ENCODE data around the gene SGTA. TPM values are rescaled to one million over a fixed set of nuclear protein-coding genes. Genes with fewer than 3 reads are reported as not detected.

SGTA gene
- total and polyA plus RNA-seq, 5 donors from 2014 or later, result 28.2 to 35.7 (median 32.1) TPM

DNA sequence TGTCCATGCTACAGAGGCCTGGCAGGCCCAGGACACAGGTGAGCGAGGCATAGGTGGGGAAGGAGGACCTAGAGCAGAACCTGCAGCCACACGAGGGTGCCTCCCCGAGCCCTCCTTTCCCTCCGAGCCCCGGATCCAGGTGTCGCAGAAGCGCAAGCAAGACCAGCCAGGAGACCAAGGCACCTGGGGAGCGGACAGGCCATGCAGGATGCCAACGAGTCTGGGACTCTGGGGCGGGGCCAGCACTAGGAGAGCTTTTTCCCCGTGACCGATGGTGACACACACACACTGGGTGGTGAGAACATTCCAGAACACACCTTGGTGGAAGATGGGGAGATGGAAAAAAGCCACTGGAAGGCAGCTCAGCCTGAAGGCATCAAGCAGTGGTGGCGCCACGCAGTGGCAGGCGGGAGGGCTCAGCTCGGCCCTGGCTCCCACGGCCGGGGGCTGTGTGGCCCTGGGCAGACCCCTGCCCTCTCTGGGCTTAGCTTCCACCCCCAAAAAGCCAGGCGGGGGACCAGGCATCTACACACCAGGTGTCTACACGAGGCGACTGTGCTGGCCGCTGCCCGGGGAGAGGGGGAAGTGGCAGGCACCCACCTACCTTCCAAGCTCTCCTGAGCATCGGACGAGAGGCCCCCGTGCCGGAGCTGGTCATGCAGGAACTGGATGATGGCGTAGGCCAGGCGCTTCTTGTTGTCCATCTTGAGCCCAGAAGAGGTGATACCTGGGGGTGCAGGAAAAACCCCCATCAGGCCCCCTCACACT is 14.5 kb downstream of the SGTA start:
- Histone ChIP-seq H3K27ac (ENCODE audit: insufficient read depth, low read length, poor library complexity, severe bottlenecking) (no peak overlapping the region), H3K4me3 (ENCODE audit: low read depth, low read length) (no peak overlapping the region), H3K9me3 (ENCODE audit: control insufficient read depth in 2 of 2, low read length in 2 of 2) (no peaks in the 10 kb centered on the region), H3K4me1 (ENCODE audit: control insufficient read depth, insufficient read depth, low read length, poor library complexity, severe bottlenecking) (no peaks in the 10 kb centered on the region), H3K36me3 (ENCODE audit: control insufficient read depth, insufficient read depth, low read length) (peaks cover 11% of the 10 kb centered on the region), H3K27me3 (ENCODE audit: control insufficient read depth, insufficient read depth, low read length) (no peaks in the 10 kb centered on the region)
- Mint-ChIP-seq H3K27ac (peak overlapping the region in 1 of 3 donors; percentile 86), H3K4me3 (no peak overlapping the region), H3K9me3 (peaks cover 0 to 1% (median 0%) of the 10 kb centered on the region in 7 donors), H3K36me3 (peaks cover 4% of the 10 kb centered on the region), H3K4me1 (peaks cover 0 to 8% (median 1%) of the 10 kb centered on the region in 4 donors), H3K27me3 (no peaks in the 10 kb centered on the region)
- ATAC-seq (ENCODE audit: low read depth in 2 of 2), result no peak
- DNase-seq, result no peak

DNA sequence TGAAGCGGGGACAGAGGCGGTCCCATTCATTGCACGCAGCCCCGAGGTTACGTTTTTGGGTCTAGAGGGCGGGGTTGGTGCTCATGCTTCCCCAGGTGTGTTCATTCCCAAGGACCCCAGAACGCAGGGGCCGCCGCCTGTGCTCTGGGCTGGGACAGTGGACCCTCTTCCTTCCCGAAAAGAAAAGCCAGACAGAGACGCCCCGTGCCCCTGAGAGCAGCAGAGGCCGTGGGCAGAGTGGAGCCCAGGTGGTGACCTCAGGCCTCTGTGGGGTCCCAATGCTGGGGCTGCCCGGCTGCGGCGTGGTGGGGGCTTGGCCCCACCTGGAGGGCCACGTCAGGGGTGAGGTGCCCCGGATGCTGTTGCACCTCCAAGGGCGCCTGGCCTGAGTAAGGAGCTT is 15.4 kb downstream of the SGTA start:
- H3K4me1 ChIP-seq (ENCODE audit: control insufficient read depth, insufficient read depth, low read length, poor library complexity, severe bottlenecking), result no peaks in the 10 kb centered on the region

DNA sequence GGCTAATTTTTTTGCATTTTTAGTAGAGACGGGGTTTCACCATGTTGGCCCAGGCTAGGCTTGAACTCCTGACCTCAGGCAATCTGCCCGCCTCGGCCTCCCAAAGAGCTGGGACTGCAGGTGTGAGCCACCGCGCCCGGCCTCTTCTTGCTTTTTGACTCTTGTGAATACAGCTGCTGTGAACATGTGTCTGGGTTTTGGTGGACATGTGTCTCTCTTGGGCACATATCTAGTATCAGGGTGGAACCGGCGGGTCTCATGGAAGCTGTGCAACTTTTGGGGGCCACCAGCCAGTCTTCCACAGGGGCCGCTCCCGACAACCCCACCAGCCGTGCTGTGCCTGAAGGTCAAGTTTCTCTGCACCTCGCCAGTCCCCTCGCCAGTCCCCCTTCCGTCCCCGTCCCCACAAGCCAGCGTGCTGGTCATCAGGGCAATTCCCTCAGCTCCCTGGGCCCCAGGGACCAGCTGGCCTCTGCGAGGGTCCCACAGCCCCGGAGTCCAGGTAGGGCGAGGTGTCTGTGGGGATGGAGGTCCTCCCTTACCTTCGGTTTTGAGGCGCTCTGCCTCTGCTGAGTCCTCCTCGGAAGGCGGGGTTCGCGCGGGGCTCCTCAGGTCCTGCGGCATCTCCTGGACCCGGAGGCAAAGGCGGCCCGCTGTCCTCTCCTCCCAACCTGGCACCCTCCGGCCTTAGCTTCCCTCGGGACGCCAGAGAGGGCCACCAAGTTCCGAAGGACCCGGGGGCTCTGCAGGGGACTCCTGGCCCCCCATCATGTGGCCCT is 16.3 kb downstream of the SGTA start:
- H3K27me3 Mint-ChIP-seq, result no peaks in the 10 kb centered on the region
- Histone ChIP-seq H3K36me3 (ENCODE audit: control insufficient read depth, insufficient read depth, low read length) (peaks cover 20% of the 10 kb centered on the region), H3K27ac (ENCODE audit: insufficient read depth, low read length, poor library complexity, severe bottlenecking) (no peak overlapping the region), H3K9me3 (ENCODE audit: control insufficient read depth in 2 of 2, low read length in 2 of 2) (no peaks in the 10 kb centered on the region), H3K27me3 (ENCODE audit: control insufficient read depth, insufficient read depth, low read length) (no peaks in the 10 kb centered on the region), H3K4me3 (ENCODE audit: low read depth, low read length) (no peak overlapping the region), H3K4me1 (ENCODE audit: control insufficient read depth, insufficient read depth, low read length, poor library complexity, severe bottlenecking) (no peaks in the 10 kb centered on the region)
- H3K4me1 Mint-ChIP-seq, result peaks cover 0 to 2% (median 0%) of the 10 kb centered on the region in 4 donors
- H3K27ac Mint-ChIP-seq, result peak overlapping the region in 1 of 3 donors; percentile 79
- H3K9me3 Mint-ChIP-seq, result peaks cover 0 to 2% (median 0%) of the 10 kb centered on the region in 7 donors
- H3K4me3 Mint-ChIP-seq, result no peak overlapping the region
- H3K36me3 Mint-ChIP-seq, result no peaks in the 10 kb centered on the region
- ATAC-seq (ENCODE audit: low read depth in 2 of 2) (no peak), DNase-seq (no peak)

More for the DNA sequence above, 15.4 kb downstream of the SGTA start:
- no peaks in the 10 kb centered on the region for H3K9me3 ChIP-seq (ENCODE audit: control insufficient read depth in 2 of 2, low read length in 2 of 2)
- Mint-ChIP-seq H3K36me3 (peaks cover 4% of the 10 kb centered on the region), H3K27ac (no peak overlapping the region), H3K9me3 (peaks cover 0 to 2% (median 0%) of the 10 kb centered on the region in 7 donors), H3K4me3 (no peak overlapping the region), H3K27me3 (no peaks in the 10 kb centered on the region), H3K4me1 (peaks cover 0 to 8% (median 1%) of the 10 kb centered on the region in 4 donors)
- H3K36me3 ChIP-seq (ENCODE audit: control insufficient read depth, insufficient read depth, low read length), result peaks cover 17% of the 10 kb centered on the region
- no peak overlapping the region for H3K4me3 ChIP-seq (ENCODE audit: low read depth, low read length)
- DNase-seq, result no peak
- ATAC-seq (ENCODE audit: low read depth in 2 of 2), result no peak
- no peak overlapping the region for H3K27ac ChIP-seq (ENCODE audit: insufficient read depth, low read length, poor library complexity, severe bottlenecking)
- H3K27me3 ChIP-seq (ENCODE audit: control insufficient read depth, insufficient read depth, low read length), result no peaks in the 10 kb centered on the region

DNA sequence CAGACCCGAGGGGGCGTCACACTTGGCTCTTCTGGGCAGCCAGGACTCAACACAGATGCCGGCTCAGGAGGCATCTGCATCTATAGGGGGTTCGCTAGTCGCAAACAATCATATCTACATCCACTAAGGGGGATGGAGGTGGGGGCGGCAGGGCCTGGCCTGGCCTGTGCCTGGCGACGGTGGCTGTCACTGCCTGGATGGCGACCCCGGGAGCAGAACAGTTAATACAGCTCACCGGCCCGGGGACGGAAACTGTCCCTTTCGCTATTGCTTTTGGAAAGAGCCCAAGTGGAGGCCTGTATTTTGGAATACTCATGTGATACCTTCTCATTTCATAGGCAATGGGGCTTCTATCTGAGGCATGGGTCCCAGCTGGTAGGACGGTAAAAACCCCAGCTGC is 17.7 kb downstream of the SGTA start:
- ATAC-seq (ENCODE audit: low read depth in 2 of 2) (no peak), DNase-seq (no peak)
- Histone ChIP-seq H3K9me3 (ENCODE audit: control insufficient read depth in 2 of 2, low read length in 2 of 2) (no peaks in the 10 kb centered on the region), H3K27me3 (ENCODE audit: control insufficient read depth, insufficient read depth, low read length) (no peaks in the 10 kb centered on the region), H3K4me3 (ENCODE audit: low read depth, low read length) (no peak overlapping the region), H3K36me3 (ENCODE audit: control insufficient read depth, insufficient read depth, low read length) (peaks cover 24% of the 10 kb centered on the region), H3K27ac (ENCODE audit: insufficient read depth, low read length, poor library complexity, severe bottlenecking) (no peak overlapping the region), H3K4me1 (ENCODE audit: control insufficient read depth, insufficient read depth, low read length, poor library complexity, severe bottlenecking) (no peaks in the 10 kb centered on the region)
- no peak overlapping the region for H3K27ac Mint-ChIP-seq
- peaks cover 0 to 2% (median 0%) of the 10 kb centered on the region in 7 donors for H3K9me3 Mint-ChIP-seq
- H3K4me3 Mint-ChIP-seq, result no peak overlapping the region
- H3K36me3 Mint-ChIP-seq, result no peaks in the 10 kb centered on the region
- H3K27me3 Mint-ChIP-seq, result no peaks in the 10 kb centered on the region
- H3K4me1 Mint-ChIP-seq, result peaks cover 0 to 2% (median 0%) of the 10 kb centered on the region in 4 donors

DNA sequence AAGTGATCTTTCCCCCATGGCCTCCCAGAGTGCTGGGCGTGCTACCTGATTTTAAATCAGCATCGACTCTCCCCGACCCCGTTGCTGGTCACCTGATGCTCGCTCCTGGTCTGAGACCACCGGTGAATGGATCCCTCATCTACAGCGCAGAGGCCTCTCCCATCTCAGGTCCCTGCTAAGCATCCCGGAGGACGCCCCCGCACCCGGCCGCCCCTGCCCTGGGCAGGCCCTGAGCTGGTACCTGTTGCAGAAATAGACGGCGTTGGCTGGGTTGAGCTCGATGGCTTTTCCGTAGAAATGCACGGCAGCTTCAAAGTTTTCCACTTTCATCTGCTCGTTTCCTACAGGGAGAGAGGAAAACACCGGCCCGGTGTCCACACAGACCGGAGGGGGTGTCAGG is 18.1 kb downstream of the SGTA start:
- H3K27me3 Mint-ChIP-seq, result no peaks in the 10 kb centered on the region
- H3K4me3 Mint-ChIP-seq, result no peak overlapping the region
- Histone ChIP-seq H3K4me3 (ENCODE audit: low read depth, low read length) (no peak overlapping the region), H3K27me3 (ENCODE audit: control insufficient read depth, insufficient read depth, low read length) (no peaks in the 10 kb centered on the region), H3K4me1 (ENCODE audit: control insufficient read depth, insufficient read depth, low read length, poor library complexity, severe bottlenecking) (no peaks in the 10 kb centered on the region), H3K9me3 (ENCODE audit: control insufficient read depth in 2 of 2, low read length in 2 of 2) (no peaks in the 10 kb centered on the region), H3K27ac (ENCODE audit: insufficient read depth, low read length, poor library complexity, severe bottlenecking) (no peak overlapping the region), H3K36me3 (ENCODE audit: control insufficient read depth, insufficient read depth, low read length) (peaks cover 24% of the 10 kb centered on the region)
- DNase-seq (no peak), ATAC-seq (ENCODE audit: low read depth in 2 of 2) (no peak)
- no peak overlapping the region for H3K27ac Mint-ChIP-seq
- no peaks in the 10 kb centered on the region for H3K4me1 Mint-ChIP-seq
- no peaks in the 10 kb centered on the region for H3K36me3 Mint-ChIP-seq
- H3K9me3 Mint-ChIP-seq, result peaks cover 0 to 2% (median 0%) of the 10 kb centered on the region in 7 donors

DNA sequence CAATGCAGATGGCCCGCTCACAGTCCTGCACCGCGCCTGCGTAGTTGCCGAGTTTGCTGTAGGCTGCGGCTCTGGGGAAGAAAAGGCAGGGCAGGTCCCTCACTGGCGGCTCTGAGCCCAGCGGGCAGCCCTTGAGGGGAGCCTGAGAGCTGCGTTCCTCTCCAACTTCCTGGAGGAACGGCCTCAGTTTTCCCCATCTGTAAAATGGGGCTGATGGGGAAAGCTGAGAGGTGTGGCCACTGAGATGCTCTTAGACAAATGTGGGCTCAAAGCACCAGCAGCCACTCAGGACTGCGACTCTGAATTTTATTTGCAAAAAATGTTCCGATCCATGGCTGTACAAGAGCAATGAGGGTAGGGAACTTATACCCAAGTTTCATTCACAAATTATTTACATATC is 19.4 kb downstream of the SGTA start:
- H3K27ac Mint-ChIP-seq, result no peak overlapping the region

DNA sequence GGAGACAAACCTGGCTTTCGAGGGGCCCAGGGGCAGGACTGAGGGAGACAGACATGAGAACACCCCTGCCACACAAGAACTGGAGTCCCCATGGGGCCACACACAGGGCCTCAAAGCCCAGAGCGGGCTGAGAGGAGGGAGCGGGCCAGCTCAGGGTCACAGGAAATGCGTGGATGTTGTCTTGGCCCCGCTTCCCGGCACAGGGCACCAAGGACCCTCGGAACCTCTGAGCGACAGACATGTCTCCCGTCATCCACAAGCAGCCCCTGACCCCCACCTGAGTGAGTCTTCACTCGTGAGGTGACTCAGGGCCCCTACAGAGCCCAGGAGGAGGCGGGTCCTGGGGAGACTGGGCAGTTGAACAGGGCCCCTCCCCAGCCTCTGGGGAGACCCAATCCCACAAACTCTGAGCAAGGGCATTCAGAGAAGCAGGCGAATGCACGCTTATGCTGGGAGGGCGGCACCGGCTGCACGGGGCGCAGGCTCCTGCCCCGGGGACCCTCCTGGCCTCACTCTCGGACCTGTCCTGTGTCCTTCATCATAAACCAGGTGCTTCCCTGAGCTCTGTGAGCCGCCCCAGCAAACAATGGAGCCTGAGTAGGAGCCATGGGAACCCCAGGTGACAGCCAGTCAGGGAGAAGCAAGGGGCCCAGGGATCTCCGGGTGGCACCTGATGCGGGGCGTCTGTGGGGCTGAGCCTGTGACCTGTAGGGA is 20.1 kb downstream of the SGTA start:
- H3K27me3 ChIP-seq (ENCODE audit: control insufficient read depth, insufficient read depth, low read length), result no peaks in the 10 kb centered on the region
- H3K4me3 Mint-ChIP-seq, result no peak overlapping the region
- no peaks in the 10 kb centered on the region for H3K27me3 Mint-ChIP-seq
- H3K27ac ChIP-seq (ENCODE audit: insufficient read depth, low read length, poor library complexity, severe bottlenecking), result no peak overlapping the region
- H3K9me3 Mint-ChIP-seq, result peaks cover 0 to 2% (median 0%) of the 10 kb centered on the region in 7 donors
- H3K4me1 Mint-ChIP-seq, result peaks cover 0 to 2% (median 0%) of the 10 kb centered on the region in 4 donors
- no peak overlapping the region for H3K4me3 ChIP-seq (ENCODE audit: low read depth, low read length)
- ATAC-seq (ENCODE audit: low read depth in 2 of 2) (no peak), DNase-seq (no peak)
- peaks cover 28% of the 10 kb centered on the region for H3K36me3 ChIP-seq (ENCODE audit: control insufficient read depth, insufficient read depth, low read length)
- no peaks in the 10 kb centered on the region for H3K9me3 ChIP-seq (ENCODE audit: control insufficient read depth in 2 of 2, low read length in 2 of 2)
- no peak overlapping the region for H3K27ac Mint-ChIP-seq
- peaks cover 10% of the 10 kb centered on the region for H3K36me3 Mint-ChIP-seq
- no peaks in the 10 kb centered on the region for H3K4me1 ChIP-seq (ENCODE audit: control insufficient read depth, insufficient read depth, low read length, poor library complexity, severe bottlenecking)

More for the DNA sequence above, 19.4 kb downstream of the SGTA start:
- H3K4me3 ChIP-seq (ENCODE audit: low read depth, low read length), result no peak overlapping the region
- no peaks in the 10 kb centered on the region for H3K9me3 ChIP-seq (ENCODE audit: control insufficient read depth in 2 of 2, low read length in 2 of 2)
- no peak overlapping the region for H3K27ac ChIP-seq (ENCODE audit: insufficient read depth, low read length, poor library complexity, severe bottlenecking)
- Mint-ChIP-seq H3K4me3 (no peak overlapping the region), H3K9me3 (peaks cover 0 to 2% (median 0%) of the 10 kb centered on the region in 7 donors), H3K36me3 (peaks cover 7% of the 10 kb centered on the region), H3K4me1 (peaks cover 0 to 2% (median 0%) of the 10 kb centered on the region in 4 donors), H3K27me3 (no peaks in the 10 kb centered on the region)
- ATAC-seq (ENCODE audit: low read depth in 2 of 2), result no peak
- H3K36me3 ChIP-seq (ENCODE audit: control insufficient read depth, insufficient read depth, low read length), result peaks cover 27% of the 10 kb centered on the region
- no peaks in the 10 kb centered on the region for H3K27me3 ChIP-seq (ENCODE audit: control insufficient read depth, insufficient read depth, low read length)
- H3K4me1 ChIP-seq (ENCODE audit: control insufficient read depth, insufficient read depth, low read length, poor library complexity, severe bottlenecking), result no peaks in the 10 kb centered on the region
- no peak for DNase-seq
